HG03520 (cell line): ENCODE data around the gene PDE4B.

Experiments
- ATAC-seq: cut with Tn5 transposase; IDR thresholded peaks from one replicate; pipeline ENCODE4 v1.9.1; 2021; ENCODE audit warnings: mild to moderate bottlenecking, moderate library complexity; ENCODE audit not compliant: unreplicated experiment

Gene PDE4B

DNA sequence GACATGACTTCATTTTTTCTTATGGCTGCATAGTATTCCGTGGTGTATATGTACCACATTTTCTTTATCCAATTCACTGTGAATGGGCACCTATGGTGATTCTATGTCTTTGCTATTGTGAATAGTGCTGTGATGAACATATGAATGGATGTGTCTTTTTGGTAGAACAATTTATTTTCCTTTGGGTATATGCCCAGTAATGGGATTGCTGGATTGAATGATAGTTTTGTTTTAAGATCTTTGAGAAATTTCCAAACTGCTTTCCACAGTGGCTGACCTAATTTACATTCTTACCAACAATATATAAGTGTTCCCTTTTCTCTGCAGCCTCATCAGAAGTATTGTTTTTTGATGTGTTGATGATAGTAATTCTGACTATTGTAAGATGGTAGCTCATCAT, 379.6 kb downstream of the PDE4B start:
- no peak for ATAC-seq

DNA sequence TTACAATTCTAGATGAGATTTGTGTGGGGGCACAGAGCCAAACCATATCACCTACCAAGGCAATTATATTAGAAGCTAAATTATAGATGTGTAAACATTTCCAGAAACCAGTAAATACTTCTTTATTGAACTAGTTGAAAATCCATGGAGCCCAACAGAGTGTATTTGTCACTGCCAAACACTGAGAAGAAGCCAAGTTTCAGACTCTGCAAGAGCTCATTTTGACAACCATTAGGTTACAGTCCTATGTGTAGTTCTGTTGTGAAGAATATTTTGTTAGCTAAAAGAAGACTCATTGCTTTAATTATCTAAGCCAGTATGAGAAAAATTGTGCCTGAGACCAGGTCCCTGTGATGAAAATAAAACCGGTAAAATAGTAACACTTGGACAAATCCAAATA, 382.4 kb downstream of the PDE4B start:
- ATAC-seq = no peak

DNA sequence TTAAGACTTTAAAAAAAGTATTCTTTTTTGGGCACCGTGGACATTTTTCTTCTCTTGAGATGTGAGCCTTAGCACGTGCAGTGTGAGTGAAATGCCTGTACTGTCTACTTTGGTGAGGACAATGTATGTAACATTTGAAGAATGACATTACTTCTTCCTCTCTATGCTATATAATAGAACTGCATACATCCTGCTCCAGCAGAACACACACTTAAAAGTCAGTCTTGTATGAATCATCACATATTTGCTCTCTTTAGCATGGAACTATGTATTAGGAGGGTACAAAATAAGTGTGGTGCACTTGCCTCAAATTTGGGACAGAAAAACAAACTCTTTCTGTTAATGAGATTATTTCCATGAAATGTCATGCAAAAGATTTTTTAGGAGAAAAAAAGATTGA, 382.9 kb downstream of the PDE4B start:
- ATAC-seq = no peak

DNA sequence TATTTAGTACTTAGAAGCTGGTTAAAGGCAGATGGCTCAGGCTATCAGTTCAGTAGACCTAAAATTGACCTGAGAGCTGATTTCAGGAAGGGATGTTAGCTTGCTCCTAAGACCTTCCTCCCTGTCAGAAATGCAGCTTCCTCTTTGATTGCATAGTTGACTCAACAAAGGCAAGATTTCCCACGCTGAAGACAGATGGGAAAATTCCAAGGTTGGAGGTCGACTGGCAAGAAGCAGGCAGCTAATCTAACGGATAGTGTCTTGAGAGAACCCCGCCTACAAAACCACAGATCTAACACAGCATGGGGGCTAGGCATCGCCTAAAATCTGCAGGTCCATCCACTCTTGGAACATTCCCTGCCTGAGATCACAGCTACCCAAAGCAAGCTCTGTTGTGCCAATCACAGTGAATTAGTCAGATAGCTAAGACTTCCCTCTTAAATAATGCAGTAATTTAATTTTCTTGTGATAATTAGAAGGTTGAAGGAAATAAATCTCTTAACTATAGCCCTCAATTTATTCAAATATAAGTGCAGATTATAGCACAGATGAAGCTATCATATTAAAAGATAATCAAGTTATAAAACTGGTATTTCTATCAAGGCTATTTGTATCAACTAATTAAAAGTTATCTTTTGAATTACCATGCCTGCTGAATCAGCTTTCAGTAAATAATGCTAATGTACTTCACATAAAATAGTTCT, 383.5 kb downstream of the PDE4B start:
- no peak for ATAC-seq

DNA sequence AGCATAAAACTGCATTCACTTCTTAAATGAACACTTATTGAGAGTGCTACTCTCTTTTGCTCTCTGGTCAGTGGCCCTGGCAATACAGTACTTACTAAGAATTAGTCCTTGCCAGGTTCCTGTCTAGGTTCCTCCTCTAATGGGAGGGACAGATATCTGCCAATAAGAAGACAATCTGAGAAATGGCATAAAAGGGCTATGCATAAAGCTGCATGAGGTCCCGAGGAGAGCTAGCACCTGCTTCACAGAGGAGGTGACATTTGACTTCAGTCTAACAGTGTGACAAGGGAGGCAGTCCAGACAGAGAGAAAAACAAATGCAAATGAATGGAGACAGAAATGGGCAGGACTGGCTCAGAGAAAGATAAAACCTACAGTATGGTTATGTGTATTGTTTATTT, 384.1 kb downstream of the PDE4B start:
- no peak for ATAC-seq

DNA sequence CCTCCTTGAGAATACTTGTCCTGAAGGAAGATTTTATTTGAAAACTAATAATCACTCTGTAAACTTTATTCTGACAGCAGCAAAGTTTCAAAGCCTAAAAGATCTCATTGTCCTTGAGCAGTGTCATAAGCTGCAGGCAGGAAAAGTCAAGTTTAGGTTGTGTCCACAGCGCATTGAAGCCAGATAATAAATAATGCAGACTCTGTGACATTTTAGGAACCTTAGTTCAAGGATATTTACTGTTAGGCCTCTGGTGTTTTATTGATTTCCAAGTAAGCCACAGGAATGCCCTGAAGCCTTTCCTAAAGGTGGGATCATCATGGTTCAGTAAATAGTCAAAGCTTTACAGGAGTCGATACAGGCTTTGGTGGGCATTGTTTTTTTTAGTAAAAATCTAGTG, 384.8 kb downstream of the PDE4B start:
- ATAC-seq = no peak

DNA sequence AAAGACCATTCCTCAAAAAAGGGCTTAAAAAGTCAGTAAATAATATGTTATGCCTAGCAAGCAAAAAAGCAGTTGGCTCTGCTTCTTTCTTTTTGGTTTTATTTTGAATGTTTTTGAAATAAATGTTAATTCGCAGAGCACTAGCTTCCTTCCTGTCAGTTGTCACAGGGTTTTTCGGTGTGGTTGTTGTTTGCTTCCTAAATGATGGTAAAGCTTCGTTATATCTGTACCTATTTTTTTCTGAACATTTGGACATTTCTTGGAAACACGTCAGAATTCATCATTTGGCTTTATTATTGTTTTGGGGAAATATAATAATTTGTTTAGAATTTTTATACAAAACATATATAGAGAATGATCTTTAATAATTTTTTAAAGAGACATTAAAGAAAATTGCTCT, 389.3 kb downstream of the PDE4B start:
- ATAC-seq = no peak

DNA sequence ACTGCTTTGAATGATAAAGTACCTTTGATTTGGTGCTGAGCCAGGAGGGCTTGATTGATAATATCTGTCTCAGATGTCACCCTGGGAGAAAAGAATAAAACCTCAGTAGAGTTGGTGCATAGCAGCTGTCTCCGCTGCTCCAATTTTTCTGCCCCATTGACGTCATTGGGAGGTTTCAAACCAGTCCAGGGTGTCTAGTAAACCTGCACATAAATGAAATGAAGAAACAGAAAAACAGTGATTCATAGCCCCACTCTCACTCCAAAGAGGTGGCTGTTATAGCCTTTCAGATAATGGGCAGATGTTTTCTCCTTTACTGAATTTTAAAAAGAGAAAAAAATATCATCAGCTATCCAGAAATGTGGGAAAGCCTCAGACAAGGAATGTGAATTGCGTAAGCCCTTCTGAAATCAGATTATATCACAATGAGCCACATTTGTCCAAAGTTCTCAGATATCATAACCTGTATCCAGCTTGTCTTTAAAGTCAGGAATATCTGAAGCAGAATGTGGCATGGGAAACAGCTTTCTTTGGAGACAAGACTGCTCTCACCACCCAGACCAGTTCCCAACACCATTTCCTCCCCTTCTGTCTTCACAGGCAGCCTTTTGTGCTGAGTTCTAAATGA, 390.0 kb downstream of the PDE4B start:
- ATAC-seq = no peak

DNA sequence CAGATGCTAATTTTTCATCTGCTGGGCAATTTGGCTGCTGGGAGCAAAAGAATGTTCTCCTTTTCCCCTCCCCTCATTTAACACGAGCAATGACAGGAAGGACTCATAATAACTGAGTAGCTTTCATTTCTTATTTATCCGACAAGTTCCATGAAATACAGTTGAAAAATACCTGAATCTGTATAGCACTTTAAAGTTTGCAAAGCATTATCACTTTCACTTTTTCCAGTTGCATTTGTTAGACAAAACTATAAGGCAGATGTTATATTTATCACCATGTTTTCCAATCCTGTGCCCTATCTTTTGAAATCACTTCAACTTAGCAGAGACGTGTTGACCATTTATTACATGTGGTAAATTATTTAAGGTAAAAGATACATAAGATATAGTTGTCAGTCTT, 390.7 kb downstream of the PDE4B start:
- no peak for ATAC-seq

DNA sequence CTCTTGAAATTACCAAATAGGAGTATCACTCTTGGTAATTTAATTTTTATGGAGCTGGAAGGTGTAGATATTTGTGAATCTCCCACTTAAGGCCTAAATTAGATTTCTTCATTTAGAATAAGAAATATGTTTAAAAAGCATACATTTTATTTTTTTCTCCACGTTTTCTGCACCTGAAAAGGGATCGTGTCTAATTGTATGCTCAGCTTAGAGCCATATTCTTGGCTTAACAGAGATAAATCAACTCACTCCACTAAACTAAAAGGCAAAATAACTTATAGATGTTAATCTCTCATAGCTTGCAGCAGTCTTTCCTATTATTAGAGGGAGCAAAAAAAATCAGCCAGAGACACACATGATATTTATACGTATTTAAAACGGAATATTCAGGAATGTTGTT, 404.4 kb downstream of the PDE4B start:
- no peak for ATAC-seq

DNA sequence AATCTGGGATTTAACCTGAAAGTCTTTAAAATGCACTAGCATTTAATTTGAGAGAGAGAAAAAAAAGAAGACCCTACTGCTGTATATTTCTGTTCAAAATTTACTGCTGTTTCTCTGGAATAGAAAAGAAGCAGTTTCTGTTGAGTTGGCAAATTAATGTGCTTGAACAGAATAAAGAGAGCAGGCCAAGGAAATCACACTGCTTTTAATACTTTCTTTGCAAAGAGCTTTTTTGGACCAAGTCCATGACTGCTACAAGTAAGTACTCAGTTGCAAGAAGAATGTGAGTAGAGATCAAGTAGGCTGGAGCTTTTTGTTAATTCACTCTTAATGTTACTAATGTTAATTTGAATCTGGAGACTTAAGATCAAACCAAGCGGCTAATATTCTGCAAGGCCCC, 405.1 kb downstream of the PDE4B start:
- ATAC-seq = no peak

DNA sequence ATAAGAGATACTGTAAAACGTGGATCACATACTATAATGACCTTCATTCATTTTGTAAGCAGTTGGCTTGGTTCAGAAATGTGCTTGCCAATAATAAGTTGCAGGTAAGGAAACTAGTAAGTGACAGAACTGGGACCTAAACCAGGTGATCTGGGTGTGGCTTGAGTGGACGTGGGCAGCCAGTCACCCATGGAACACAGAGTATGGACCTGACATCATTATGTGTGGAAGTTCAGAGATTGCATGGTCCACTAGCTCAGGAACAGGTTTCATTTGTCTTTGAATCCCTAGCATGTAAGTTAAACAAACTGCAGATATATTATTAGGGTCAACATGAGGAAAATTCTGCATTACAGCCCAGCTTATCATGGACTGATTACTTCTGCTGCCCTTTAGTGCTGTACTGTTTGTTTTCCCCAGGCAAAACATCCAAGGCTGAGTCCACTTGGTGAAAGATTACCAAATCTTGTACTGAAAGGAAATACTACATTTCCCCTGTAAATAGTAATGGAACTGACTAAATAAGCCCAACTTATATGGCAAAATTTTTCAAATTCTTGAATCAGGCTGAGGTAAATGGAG, 414.0 kb downstream of the PDE4B start:
- ATAC-seq = no peak

DNA sequence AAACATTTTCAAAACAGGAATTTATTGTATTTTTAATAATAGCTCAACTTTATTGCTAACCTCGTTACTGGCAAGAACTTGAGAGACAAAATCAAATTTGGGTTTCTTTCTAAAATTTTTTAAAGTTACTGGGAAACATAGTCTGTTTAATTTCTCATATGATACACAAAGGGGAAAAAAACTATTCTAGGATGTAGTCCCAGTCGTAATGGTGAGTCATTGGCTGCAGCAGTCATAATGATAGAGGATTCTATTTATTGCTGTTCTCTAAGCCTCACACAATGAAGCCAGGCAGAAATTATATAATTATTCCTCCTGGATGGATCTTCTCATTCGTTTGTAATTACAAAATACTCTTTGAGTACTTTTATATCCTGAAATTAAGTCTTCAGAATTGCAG, 414.8 kb downstream of the PDE4B start:
- ATAC-seq = no peak

DNA sequence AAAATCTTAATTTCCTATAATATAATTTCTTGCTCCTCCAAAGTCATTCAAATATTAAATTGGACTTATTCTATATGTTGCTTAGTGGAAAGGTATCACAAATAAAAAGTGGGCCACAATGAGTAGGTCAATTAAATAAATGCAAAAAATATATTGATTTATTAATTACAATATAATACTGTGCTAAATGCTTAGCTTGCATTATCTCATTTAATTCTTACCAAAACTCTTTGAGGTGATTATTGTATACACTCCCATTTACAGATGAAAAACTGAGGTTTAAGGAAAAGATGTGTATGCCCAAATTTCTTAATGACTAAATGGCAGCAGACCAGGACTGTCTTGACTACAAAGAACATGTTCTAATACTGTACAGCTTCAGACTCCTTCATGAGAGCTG, 415.9 kb downstream of the PDE4B start:
- ATAC-seq = no peak

DNA sequence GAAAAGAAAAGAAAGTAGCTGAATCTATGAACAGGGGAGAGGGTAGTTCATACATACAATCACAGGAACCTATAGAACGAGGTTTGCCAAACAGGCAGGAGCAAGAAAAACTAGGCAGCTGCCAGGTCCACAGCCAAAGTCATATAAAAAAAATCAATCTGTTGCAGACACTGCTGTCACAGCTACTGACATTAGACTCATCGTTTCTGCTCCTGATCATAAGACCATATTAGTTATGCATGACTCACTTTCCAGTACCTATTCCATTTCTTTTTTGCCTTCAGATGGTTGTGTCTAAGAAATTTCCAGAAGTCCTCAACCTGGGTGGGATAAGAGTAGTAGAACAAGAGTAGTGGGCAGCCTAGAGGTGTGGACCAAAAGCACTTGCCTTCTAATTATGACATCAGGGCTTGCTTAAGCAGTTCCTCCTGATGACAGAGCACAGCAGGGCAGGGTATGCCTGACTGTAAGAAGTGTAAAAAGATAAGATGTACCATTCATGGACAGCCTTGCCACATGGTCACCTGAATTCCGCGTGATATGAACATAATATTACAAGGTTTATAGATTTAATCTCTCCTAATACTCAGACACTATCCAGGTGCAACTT, 418.0 kb downstream of the PDE4B start:
- ATAC-seq = no peak

DNA sequence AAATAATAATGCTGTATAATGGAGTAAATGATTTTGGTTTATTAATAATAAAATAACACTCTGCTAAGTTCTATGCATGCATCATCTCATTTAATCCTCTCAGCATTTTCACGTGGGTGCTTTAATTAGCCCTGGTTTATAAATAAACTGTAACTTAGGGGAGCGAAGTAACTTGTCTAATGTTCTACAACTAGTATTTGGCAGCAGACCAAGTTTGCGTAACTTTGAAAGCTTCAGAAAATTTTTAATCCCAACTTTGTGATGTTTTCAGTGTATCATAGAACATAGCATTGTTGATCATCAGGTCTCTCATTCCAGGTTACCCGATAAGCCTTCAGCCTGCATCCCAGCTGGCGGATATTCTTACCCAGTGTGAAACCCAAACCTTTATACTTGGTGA, 418.8 kb downstream of the PDE4B start:
- no peak for ATAC-seq

DNA sequence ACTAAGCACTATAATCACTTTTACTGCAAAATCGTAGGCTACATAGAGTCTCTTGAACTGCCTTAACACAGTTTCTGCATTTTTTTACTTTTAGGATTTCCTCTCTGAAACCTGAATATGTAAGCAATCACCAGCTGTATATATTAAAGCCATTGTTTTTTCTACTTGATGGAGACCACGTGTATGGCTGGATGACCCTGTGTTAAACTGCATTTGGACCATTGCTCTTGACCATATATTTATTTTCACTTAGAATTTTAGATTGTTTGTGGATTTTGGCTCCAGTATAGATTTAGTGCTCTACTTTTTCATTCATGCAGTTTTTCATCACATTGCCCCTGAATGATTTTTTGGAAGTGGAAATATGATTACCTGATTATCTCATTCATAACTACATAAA, 420.8 kb downstream of the PDE4B start:
- ATAC-seq = no peak

DNA sequence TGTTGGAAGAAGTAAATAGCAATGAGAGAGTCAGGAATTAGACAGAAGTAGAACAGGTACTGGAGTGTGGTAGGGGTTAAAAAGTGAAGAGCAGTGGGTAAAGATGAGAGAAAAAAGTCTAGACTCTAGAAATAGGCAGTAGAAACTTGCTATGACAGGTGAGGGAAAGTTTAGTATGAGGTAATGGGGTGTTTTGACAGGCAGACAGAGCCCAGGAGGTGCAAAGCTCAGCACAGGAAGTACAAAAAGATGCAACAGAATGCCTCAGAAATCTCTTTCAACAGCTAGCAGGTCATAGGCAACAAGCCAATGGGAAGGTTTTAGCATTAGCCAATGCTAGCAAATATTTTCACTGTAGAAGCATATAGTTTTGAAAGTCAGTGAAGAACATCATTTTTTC, 422.2 kb downstream of the PDE4B start:
- peak; percentile 56 for ATAC-seq

DNA sequence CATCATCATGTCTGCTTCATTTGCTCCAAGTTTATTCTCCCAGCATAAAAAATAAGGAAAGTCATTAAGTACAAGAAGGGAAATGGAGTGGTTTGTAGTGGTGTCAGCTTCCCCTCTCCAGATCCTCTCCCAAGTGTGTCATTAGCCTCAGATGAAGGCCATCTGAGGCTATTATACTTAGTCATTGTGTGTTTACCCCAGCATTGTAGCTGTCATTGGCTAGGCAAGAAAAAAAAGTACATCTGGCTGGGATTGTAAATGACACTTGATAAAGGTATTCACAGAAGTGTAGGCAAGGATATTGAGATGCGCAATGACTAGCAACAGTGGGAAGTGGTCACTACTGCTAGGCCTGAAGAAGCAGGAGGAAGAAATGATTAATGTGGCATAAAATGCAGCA, 424.3 kb downstream of the PDE4B start:
- ATAC-seq = no peak

DNA sequence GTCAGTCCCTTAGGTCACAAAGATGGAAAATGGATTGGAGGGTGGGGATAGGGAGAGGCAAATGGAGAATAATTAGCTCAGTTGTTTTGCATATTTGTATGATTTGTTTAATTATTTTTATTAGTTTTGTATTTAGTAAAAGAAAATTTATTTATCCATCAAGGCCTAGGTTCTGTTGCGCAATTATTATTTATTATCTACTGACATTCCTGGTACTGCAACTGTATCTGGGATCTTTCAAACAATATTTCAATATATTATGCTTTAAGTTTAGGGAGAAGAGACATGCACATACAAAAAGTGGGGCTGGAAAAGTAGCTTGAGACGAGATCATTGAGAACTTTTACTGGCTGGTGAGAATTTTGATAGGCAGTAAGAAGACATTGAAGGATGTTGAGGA, 424.9 kb downstream of the PDE4B start:
- no peak for ATAC-seq

DNA sequence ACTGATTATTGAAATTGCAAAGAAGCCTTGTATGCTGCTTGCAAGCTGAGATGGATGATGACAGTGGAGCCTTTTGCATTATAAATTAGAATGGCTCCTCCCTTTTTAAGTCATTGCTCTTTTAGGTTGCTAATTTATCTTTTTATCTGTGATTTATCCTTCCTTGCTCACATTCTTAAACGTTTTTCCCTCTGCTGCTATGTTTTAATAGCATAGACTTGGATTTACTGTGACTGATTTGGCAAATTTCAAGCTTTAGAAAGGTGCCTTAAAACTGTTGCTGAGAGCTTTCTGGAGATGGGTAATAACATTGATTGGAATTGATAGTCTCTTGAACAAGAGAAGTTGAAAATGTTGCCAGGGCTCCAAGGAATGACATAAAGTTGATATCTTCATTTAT, 427.8 kb downstream of the PDE4B start:
- no peak for ATAC-seq

DNA sequence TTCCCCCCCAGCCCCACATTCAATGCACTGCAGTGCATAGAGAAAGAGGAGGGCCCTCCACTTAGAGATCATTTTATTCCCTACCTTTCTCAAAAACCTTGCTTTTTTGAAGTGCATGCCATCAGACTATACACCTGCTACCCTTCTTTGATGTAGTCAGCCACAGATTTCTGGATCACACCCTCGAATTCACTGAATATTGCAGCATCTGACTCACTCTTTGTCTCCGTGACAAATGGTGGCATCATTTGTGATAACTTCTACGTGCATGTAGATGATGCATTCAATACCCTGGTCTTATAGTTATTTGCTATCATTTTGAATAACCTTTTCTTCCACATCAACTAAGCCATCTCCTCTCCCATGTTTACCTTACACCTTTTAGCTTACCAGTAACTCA, 431.0 kb downstream of the PDE4B start:
- no peak for ATAC-seq
